NK-92 (cell line): ENCODE results near the gene EYA4.

ENCODE experiments used
- DNase-seq: peaks from one replicate; lab custom pipeline; 2025; ENCODE audit not compliant: unreplicated experiment; lab: John Stamatoyannopoulos, UW

The EYA4 gene, protein sequence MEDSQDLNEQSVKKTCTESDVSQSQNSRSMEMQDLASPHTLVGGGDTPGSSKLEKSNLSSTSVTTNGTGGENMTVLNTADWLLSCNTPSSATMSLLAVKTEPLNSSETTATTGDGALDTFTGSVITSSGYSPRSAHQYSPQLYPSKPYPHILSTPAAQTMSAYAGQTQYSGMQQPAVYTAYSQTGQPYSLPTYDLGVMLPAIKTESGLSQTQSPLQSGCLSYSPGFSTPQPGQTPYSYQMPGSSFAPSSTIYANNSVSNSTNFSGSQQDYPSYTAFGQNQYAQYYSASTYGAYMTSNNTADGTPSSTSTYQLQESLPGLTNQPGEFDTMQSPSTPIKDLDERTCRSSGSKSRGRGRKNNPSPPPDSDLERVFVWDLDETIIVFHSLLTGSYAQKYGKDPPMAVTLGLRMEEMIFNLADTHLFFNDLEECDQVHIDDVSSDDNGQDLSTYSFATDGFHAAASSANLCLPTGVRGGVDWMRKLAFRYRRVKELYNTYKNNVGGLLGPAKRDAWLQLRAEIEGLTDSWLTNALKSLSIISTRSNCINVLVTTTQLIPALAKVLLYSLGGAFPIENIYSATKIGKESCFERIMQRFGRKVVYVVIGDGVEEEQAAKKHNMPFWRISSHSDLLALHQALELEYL

DNA sequence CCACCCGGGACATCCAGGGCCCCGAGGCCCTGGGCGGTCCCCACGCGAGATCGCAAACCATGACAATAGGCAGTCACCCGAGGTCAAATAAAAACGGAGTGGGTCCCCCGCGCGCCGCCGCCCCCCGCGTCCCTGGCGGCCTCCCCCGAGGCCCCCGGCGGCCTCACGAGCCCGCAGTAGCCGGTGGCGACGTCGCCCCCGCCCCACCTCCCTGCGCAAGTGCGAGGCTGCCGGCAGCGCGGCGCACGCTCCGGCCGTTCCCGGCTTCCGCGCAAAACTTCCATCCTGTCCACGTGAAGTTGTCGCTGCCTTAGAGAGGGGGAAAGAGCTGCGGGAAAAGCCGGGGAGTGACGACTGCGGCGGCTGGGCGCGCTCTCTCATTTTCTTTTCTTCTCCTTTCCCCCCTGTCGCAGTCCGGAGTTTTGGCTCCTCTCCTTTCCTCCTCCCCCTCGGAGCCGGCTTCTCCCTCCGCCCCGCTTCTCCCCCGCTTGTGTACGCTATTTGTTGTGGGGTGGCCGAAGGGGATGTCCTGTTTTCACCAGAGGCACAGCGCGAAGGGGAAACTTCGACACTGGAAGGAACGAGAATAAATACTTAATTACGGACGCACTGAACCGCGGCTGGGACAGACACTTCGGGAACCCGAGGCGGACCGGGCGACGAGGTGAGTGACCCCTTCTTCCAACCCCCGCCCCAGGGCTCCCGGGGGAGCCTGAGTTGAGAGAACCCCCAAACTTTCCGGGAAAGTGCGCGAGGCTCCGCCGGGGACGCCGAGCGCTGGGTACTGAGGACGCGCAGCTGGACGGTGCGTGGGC, at the start of gene EYA4:
EYA4 (plus strand) TSS at position 272 of the 815 bp plus-strand sequence. CDS start 33,424 bp downstream, outside the sequence.
- DNase-seq = no peak

DNA sequence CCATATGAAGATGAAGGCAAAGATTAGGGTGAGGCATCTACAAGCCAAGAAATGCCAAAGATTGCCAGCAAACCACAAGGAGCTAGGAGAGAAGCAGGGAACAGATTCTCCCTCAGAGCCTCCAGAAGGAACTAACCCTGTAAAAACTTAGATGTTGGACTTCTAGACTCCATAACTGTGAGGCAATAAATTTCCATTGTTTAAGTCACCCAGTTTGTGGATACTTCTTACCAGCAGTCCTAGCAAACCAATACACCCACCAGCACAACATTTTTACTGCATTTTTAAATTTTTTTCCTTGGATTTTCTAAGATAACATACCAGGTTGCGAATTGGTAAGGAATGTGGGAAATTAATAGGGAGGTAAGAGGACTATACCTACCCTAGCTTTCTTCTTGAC, 47.8 kb upstream of the EYA4 start:
- no peak for DNase-seq

DNA sequence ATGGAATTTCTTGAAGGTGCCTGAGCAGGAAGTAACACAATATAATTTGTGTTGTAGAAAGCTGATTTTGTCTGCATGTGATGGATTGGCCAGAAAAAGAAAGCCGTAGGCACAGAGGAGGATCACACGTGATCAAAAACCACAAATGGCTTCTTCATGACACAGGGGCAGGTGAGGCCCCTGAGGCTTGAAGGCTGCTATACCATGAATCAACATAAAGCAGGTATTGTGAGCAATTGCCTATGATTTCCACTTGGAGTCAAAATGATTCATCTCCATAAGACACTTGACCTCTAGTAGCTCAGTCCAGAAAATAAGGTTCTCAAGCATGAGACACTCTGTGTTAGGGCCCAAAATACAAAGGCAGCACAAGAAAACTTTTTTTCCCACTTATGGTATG, 42.4 kb upstream of the EYA4 start:
- DNase-seq = no peak

DNA sequence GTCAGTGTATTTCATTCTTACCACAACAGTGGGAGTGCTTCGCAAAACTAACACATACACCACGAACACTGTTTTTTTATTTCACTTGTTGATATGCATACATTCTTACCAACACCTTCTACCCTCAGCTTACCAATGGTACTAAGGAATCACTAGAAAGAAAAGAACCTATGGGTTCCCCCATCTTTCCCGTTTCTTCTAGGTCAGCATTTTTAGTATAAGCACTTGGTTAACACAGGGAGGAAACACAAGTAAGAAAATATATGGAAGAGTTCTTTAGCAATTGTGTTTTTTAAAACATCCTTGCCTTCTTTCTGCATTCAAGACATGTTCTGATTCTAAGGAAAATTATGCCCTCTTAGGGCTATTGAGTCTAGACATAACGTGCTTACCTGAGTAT, 39.9 kb upstream of the EYA4 start:
- DNase-seq = no peak

DNA sequence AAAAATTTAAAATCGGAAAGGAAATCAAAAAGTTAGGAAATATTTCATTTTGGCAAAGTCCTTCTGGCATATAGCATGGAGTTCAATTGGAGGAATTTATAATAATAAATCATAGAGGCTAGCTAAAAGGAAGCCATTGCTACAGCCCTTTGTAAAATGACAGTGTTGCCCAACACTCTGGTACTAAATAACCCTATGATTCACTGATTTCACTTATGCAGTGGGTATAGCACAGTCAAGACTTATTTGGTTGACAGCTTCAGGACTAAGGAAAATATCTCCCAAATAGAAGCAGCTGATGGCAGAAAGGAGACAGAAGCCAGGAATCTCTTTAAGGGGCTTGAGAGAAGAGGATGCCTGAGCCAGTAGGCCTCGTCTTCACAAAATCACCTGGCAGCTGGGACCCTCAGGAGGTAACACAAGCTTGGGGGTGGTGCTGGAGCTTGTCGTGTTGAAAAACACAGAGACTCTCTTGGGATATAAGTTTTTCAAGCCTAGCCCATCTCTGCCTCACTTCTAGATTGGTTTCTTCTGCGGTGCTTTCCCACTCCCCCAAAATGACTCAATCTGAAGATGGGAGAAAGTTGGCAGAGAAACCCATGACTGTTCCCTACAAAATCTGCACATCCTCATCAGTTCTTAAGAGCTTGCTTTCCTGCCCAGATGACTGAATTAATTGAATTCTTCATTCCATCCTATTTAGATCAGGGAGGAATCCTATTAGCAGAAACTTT, 38.4 kb upstream of the EYA4 start:
- no peak for DNase-seq

DNA sequence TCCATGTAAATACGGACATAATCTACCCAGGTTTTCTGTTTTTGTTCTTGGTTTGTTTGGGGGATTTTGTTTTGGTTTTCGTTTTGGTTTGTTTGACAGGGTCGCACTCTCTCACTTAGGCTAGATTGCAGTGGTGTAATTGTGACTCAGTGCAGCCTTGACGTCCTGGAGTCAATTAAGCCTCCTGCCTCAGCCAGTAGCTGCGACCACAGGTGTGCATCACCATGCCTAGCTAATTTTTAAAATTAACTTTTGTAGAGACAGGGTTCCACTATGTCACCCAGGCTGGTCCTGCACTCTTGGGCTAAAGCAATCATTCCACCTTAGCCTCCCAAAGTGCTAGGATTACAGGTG, 37.8 kb upstream of the EYA4 start:
- no peak for DNase-seq

DNA sequence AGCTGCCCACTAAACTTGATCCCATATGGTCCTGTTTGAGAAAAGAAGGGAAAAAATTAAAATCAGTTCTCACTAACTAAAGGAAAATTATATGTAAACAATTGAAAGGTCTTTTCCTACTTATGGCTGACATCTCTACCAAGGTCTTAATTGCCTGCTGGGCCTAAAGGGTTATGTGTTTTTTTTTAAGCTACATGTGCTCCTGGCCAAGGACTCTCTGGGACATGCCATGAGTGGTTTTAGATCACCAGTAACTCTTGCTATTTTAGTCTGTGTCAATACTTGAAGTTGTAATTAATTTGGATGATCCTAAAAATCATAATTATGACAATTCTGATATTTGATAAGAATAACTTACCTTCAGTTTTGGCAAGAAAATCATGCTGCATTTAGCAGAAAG, 35.9 kb upstream of the EYA4 start:
- no peak for DNase-seq

DNA sequence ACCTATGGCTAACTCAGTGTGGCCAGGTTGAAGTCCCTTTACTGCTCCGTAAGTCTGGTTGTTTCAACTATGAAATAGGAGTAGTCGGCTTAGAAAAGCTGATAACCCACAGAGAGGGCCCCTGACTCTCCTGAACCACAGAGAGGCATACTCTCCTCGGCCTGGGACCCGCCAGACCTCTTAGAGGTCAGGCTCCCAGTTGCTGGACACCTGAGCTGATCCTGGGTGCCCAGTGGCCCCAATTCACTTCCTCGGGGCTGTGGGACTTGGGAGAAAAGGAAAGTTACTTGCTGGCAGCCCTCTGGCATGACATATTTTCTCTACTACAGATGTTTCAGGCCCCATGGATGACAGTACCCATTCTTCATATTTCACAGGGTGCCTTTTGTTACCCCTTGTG, 34.2 kb upstream of the EYA4 start:
- no peak for DNase-seq

DNA sequence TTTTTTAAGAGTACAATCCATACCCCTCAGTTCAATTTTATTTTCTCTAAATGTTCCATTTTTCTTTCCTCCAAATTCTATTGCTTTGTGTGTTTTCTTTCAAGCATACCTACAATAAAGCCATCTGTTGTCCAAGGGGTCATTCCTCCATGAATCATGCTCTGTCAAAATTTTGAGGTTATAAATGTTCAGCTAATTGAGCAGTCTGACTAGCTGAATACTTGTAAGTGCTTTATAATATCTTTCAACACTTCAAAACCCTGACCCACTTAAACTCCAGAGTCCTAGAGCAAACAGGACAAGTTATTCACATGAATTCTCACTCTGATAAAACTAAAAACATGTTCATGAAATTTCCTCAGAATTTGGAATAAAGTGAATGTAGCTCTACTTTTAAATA, 33.4 kb upstream of the EYA4 start:
- DNase-seq = no peak

DNA sequence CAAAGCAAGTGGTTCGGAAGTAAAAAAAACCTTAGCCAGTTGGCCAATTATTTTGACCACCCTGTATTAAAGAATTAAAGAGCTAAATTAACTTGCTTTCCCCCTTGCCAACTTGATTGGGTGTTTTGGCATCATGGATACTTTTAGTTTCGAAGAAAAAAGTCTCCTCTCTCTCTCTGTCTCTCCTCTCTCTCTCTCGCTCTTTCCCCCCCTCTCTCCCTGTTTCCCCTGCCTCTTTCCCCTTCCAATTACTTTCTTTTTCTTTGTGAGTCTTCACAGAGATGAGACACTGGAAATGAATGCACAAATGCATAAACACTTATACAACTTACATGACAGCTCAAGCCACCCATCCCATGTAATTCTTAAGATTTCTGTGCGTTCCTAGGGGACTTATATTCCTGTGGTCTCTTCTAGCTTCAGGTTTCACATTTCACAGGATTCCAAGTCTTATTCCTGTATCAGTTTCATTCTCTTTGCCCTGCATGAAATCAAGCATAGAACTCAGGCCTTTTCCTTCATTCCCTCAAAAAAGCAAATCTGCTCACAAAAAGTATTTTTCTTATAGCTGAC, 32.9 kb upstream of the EYA4 start:
- DNase-seq = no peak

DNA sequence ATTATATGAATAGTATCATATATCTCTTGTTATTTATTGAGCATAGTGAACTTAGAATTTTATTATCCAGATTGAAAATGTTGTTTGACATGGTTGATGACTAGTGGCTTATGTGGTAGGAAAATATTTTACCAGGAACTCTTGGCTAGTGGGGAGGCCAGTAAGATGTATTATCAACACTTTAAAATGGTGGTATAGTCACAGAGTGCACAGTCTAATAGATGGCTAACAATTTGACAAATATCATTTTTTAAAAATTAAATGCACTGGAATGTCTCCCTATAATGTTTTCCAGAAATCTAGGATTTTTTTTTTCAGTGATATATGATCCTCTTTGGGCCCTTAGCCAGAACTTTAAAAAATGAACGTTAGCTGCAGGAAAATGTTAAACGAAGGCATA, 26.9 kb upstream of the EYA4 start:
- DNase-seq = no peak

DNA sequence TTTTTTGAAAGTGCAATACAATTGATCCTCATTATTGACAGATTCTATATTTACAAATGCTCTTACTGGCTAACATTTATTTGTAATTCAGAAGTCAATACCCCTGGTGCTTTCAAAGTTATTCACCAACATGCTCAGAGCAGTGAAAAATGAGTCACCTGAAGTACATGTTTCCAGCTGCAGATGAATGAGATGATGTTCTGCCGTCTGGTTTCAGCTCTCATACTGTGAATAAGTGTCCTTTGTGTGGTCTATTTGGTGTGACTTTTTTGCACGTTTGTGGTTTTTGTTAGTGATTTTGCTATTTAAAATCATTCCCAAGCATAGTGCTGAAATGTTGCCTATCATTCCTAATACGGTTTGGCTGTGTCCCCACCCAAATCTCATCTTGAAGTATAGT, 22.3 kb upstream of the EYA4 start:
- DNase-seq = no peak

DNA sequence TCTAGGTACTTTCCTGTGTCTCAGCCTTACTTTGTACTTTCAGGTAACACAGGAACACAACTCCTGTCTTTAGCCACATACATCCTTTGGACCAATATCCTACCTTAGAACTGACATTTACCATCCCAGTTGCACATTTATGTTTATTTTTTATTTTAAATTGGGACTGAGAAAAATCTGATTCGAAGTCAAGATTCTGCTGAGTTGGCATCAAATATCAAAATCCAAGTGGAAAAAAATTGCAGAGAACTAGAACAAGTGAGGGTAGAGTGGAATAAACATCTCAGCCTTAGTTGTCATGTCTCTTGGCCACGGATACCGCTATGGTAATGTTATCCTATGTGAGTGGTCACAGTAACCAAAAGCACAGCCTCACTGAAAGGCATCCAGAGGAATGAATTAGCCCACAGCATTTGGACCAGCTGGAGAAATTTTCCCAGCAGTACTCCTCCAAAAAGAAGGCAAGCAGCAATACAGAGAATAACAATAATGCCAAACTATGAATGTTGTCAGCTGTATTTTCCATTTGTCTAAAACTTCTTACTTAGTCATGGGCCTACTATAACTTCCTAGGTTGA, 17.6 kb upstream of the EYA4 start:
- DNase-seq = no peak

DNA sequence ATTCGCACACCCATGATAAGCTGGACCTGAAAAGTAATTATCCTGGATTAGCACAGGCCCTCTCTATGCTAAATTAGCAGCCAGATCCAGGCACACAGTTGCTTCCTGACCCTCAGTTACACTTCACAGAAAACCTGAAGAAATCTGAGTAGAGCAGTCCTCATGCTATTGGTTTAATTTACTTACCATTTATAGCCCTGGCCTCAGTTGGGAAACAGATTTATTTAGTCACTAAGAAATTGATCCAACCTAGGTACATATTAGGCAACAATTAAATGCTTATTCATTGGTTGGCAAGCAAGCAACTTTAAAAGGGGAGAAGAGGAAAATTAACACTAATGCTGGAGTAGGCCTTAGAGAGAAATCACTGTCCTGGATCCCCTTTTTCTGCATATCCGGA, 15.6 kb upstream of the EYA4 start:
- no peak for DNase-seq

DNA sequence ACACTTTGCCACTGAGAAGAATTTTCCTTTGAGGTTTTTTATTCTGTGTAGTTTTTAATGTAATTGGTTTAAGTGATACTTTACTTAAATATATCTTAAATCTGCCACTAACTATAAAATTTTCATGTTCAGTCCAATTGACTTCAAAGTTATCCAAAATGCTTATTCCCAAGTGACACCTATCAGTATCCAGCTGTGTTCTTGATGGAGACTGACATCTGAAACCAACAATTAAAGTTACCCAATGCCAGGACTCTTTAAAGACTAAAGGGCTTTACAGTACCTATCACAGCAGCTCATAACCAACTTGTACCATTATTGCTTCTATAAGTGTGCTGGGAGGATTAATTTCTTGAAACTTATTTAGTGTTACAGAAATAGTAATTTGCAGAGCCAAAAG, 13.8 kb upstream of the EYA4 start:
- no peak for DNase-seq

DNA sequence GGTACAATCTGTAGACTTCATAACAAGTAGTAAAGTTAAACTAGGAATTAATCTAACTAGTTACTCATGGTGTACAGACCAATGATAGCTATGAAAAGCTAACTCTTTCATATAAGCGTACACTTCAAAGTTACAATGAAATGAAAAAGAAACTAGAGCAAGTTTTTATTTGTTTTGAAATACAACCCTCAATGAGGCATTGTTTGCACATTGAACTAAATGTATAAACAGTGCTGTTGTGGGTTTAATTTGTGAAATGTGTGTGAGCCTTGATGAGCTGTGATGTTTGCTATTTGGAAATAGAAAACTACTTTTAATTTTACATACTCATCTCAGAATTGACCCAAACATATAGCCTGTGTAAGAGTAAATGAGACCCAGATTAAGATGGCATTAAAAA, 11.1 kb upstream of the EYA4 start:
- DNase-seq = no peak

DNA sequence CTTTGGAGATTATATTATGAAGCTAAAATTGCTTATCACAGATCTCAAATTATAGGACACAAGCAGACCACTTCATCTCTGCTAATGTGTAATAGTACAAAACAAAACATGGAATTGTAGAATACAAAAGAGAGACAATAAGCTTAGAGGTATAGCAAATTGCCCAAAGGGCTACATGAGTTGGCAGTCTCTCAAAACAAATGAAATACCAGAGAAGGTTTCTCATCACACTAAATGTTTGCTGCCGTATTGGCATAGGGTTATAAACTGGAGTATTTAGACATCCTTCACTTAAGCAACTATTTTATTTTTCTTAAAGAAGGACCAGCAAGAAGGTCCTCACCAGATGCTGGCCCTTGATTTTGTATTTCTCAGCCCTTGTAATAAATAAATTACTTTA, 5.9 kb upstream of the EYA4 start:
- DNase-seq = no peak

DNA sequence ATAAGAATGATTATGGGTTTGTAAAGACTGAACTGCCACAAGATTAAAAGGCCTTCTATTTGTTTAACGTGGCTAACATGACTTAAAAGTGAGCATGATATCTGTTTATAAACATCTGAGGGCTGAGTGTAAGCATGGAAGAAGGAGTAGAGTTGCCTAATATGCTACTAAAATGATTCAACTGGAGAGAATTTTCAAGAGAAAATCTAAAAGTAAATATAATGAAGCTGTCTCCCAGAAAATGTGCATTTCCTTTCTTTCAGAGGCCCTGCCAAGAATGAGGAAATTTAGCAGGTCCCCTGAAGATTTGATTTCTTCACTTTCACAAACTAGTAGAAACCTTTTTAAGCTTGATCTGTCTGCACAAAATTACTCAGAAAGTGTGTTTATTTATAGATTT, 4.2 kb upstream of the EYA4 start:
- no peak for DNase-seq

DNA sequence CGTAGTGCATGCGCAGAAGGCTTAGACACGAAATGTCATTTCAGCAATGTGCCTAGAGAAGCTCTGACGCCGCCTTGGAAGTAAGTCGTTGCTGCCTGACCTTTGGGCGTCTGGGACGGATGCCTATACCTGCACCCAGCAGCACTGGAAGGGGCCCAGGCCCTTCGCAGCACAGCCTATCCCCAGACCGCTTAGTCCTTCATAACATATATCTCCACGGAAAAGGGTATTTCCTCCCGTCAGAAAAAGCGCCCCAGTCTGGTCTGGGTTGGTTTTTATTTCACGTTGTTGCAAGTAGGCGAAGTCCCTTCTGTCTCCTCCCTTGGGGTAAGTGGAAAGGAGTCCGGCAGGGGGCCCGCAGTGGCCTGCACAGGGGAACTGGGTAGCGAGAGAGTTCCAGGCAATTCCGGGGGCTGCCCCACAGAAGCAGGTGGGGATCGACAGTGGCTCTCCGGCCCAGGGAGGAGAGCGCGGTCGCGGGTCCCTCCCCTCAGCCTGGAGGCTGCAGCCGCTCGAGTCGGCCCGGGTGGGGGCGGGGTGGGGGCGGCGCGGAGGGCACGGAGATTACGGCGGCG, 559 bp upstream of the EYA4 start:
- no peak for DNase-seq

DNA sequence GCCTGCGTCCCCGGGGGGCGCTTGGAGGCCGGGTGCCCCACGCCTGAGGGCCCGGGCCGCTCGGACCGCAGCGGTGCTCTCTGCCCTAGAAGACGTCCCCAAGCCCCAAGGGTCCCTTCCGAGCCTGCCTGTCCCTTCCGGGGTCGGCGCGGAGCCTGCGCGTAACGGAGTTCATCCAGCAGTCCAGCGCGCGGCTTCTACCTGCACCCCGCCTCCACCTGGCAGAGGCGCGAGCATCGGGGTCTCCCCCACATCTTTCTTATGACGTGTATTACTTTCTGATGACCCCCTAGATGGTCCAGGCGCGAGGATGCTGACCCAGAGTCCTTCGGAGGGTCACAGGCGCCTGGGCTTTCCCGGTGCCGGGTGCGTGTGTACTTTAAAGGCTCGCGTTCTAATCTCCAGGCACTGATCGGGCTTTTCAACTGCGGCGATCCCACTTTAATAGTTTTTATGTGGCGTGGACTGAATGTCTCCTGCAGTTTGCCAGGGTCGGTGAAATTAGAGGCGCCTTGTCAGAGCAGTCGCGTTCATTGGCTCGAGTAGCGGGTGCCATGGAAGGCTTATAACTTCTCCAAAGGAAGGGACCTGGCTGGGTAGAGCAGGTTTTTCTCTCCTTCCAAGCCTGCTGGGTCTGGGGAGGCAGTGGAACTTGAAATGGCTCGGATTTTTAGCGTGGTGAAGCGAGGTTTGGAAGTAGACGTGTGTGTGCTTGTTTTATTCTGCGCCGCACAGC, 912 bp downstream of the EYA4 start:
- no peak for DNase-seq
